HEK293 (cell line): Measurements from ENCODE around the gene TMEM81.

Experiments used
- GLIS1 ChIP-seq: fragments of 450-650 bp; formaldehyde crosslinking; IDR thresholded peaks from 2 replicates; pipeline ENCODE4 v1.5.1; 2016; ENCODE audit warnings: missing biosample characterization, missing genetic modification characterization
- KLF10 ChIP-seq: fragments of 450-650 bp; IDR thresholded peaks from 2 replicates; pipeline ENCODE4 v1.5.1; 2018; ENCODE audit warnings: missing biosample characterization, mild to moderate bottlenecking, missing genetic modification characterization
- KLF9 ChIP-seq: fragments of 450-650 bp; formaldehyde crosslinking; IDR thresholded peaks from 2 replicates; pipeline ENCODE4 v1.5.1; 2016; ENCODE audit warnings: missing biosample characterization, missing genetic modification characterization, low read depth
- MEIS1 ChIP-seq: sonication (generic); formaldehyde crosslinking; IDR thresholded peaks from 2 replicates; pipeline ENCODE4 v1.8.1; 2022; ENCODE audit warnings: missing genetic modification reagents, mild to moderate bottlenecking, borderline replicate concordance
- MZF1 ChIP-seq: fragments of 450-650 bp; formaldehyde crosslinking; IDR thresholded peaks from 2 replicates; pipeline ENCODE4 v1.5.1; 2017; ENCODE audit warnings: missing biosample characterization, missing genetic modification characterization, borderline replicate concordance
- OSR2 ChIP-seq: fragments of 450-650 bp; formaldehyde crosslinking; IDR thresholded peaks from 2 replicates; pipeline ENCODE4 v1.5.1; 2016; ENCODE audit warnings: missing biosample characterization, missing genetic modification characterization
- RBAK ChIP-seq: fragments of 450-650 bp; formaldehyde crosslinking; IDR thresholded peaks from 2 replicates; pipeline ENCODE4 v1.5.1; 2016; ENCODE audit warnings: missing biosample characterization, missing genetic modification characterization
- SALL2 ChIP-seq: fragments of 450-650 bp; formaldehyde crosslinking; IDR thresholded peaks from 2 replicates; pipeline ENCODE4 v1.5.0; 2017; ENCODE audit warnings: missing biosample characterization, mild to moderate bottlenecking, missing genetic modification characterization, borderline replicate concordance
- ZFHX2 ChIP-seq: fragments of 450-650 bp; formaldehyde crosslinking; conservative IDR thresholded peaks from 2 replicates; pipeline ENCODE4 v1.5.1; 2016; ENCODE audit warnings: missing biosample characterization, missing genetic modification characterization
- ZNF10 ChIP-seq: fragments of 450-650 bp; formaldehyde crosslinking; IDR thresholded peaks from 2 replicates; pipeline ENCODE4 v1.5.1; 2017; ENCODE audit warnings: missing biosample characterization, missing genetic modification characterization
- ZNF112 ChIP-seq: fragments of 450-650 bp; formaldehyde crosslinking; IDR thresholded peaks from 2 replicates; pipeline ENCODE4 v1.5.0; 2017; ENCODE audit warnings: missing biosample characterization, missing genetic modification characterization
- ZNF114 ChIP-seq: fragments of 450-650 bp; formaldehyde crosslinking; IDR thresholded peaks from 2 replicates; pipeline ENCODE4 v1.5.0; 2017; ENCODE audit warnings: missing biosample characterization, missing genetic modification characterization
- ZNF133 ChIP-seq: fragments of 450-650 bp; formaldehyde crosslinking; IDR thresholded peaks from 2 replicates; pipeline ENCODE4 v1.5.1; 2016; ENCODE audit warnings: missing biosample characterization, missing genetic modification characterization
- ZNF140 ChIP-seq: fragments of 450-650 bp; formaldehyde crosslinking; IDR thresholded peaks from 2 replicates; pipeline ENCODE4 v1.5.1; 2016; ENCODE audit warnings: missing biosample characterization, missing genetic modification characterization
- ZNF146 ChIP-seq: fragments of 450-650 bp; formaldehyde crosslinking; IDR thresholded peaks from 2 replicates; pipeline ENCODE4 v1.5.1; 2016; ENCODE audit warnings: missing biosample characterization, missing genetic modification characterization
- ZNF155 ChIP-seq: fragments of 450-650 bp; formaldehyde crosslinking; IDR thresholded peaks from 2 replicates; pipeline ENCODE4 v1.5.1; 2016; ENCODE audit warnings: missing biosample characterization, missing genetic modification characterization
- ZNF2 ChIP-seq: fragments of 450-650 bp; formaldehyde crosslinking; IDR thresholded peaks from 2 replicates; pipeline ENCODE4 v1.5.1; 2016; ENCODE audit warnings: missing biosample characterization, missing genetic modification characterization
- ZNF292 ChIP-seq: fragments of 450-650 bp; formaldehyde crosslinking; IDR thresholded peaks from 2 replicates; pipeline ENCODE4 v1.5.1; 2016; ENCODE audit warnings: low read depth, missing biosample characterization, missing genetic modification characterization, borderline replicate concordance
- ZNF311 ChIP-seq: fragments of 450-650 bp; formaldehyde crosslinking; IDR thresholded peaks from 2 replicates; pipeline ENCODE4 v1.5.1; 2017; ENCODE audit warnings: missing biosample characterization, missing genetic modification characterization, borderline replicate concordance
- ZNF324 ChIP-seq: fragments of 450-650 bp; formaldehyde crosslinking; IDR thresholded peaks from 2 replicates; pipeline ENCODE4 v1.5.1; 2016; ENCODE audit warnings: missing biosample characterization, missing genetic modification characterization
- ZNF433 ChIP-seq: fragments of 450-650 bp; formaldehyde crosslinking; IDR thresholded peaks from 2 replicates; pipeline ENCODE4 v1.5.1; 2016; ENCODE audit warnings: missing biosample characterization, missing genetic modification characterization, low read depth
- ZNF677 ChIP-seq: fragments of 450-650 bp; IDR thresholded peaks from 2 replicates; pipeline ENCODE4 v1.5.0; 2018; ENCODE audit warnings: missing biosample characterization, mild to moderate bottlenecking, missing genetic modification characterization, moderate library complexity
- ZNF768 ChIP-seq: fragments of 450-650 bp; formaldehyde crosslinking; IDR thresholded peaks from 2 replicates; pipeline ENCODE4 v1.5.1; 2018; ENCODE audit warnings: missing biosample characterization, mild to moderate bottlenecking, missing genetic modification characterization
- ZXDB ChIP-seq: fragments of 450-650 bp; formaldehyde crosslinking; IDR thresholded peaks from 2 replicates; pipeline ENCODE4 v1.5.1; 2016; ENCODE audit warnings: missing biosample characterization, missing genetic modification characterization
- TF ChIP-seq, protein P1 (sequence below): fragments of 450-650 bp; IDR thresholded peaks from 2 replicates; pipeline ENCODE4 v1.5.1; 2018; ENCODE audit warnings: missing biosample characterization, mild to moderate bottlenecking, missing genetic modification characterization
- TF ChIP-seq, protein P2 (sequence below): fragments of 450-650 bp; formaldehyde crosslinking; conservative IDR thresholded peaks from 2 replicates; pipeline ENCODE4 v1.5.1; 2016; ENCODE audit warnings: low read depth, missing biosample characterization, missing genetic modification characterization
- TF ChIP-seq, protein P3 (sequence below): fragments of 450-650 bp; formaldehyde crosslinking; IDR thresholded peaks from 2 replicates; pipeline ENCODE4 v1.5.1; 2017; ENCODE audit warnings: missing biosample characterization, missing genetic modification characterization
- TF ChIP-seq, protein P4 (sequence below): fragments of 450-650 bp; formaldehyde crosslinking; IDR thresholded peaks from 2 replicates; pipeline ENCODE4 v1.5.1; 2016; ENCODE audit warnings: missing biosample characterization, missing genetic modification characterization
- TF ChIP-seq, protein P5 (sequence below): fragments of 450-650 bp; IDR thresholded peaks from 2 replicates; pipeline ENCODE4 v1.5.1; 2018; ENCODE audit warnings: missing biosample characterization, missing genetic modification characterization

TMEM81 gene

DNA sequence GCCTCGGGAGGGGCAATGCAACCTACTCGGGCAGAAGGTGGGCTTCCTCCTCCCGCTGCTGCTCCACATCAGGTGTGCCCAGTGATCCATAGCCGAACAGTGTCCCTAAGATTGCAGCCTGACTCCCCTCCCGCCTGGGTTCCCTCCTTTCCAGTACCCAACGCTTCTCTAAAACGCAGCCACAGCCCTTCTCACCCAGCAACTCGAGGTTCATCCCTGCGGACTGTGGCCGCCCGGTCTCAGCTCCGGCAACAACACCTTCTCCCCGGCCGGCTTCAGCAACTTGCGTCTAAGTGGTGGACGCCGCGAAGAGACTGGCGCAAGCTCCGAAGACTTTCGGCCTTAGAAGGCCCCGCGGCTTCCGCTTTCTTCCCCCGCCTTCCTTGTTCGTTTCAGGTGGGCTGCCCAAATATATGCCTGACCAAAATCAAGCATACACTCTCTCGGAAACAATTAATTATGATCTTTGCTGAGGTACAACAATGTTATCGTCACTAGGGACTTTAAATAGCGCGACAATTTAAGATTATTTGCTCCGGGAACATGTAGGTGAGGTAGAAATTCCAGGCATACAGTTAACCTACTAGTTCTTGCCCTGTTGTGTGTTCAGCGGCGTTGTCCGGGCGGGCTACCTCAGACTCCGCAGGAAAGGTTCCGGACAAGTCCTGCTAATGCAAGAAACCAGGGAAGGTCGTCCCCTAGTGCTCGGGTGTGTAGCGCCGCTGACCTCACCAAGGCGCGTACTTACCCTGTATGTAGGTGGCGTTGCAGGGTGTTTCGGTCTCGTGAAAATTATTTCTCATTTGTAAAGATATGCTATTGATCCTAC lies 37.6 kb upstream of the TMEM81 start, which contains the start of gene RBBP5 (continued):
- TF ChIP-seq ZNF155 (no peak), ZNF677 (no peak), MZF1 (tag by site-specific recombination) (peak; percentile 67), ZNF140 (tag by site-specific recombination) (no peak), ZNF433 (no peak), ZNF10 (peak; percentile 85; the same call in 1 of the 2 replicates), KLF9 (tag by site-specific recombination) (peak; percentile 53; the same call in 1 of the 2 replicates), KLF10 (tag by site-specific recombination) (peak; percentile 86), ZFHX2 (tag by site-specific recombination) (peak; percentile 83), ZNF324 (peak; percentile 100), ZNF112 (tag by site-specific recombination) (no peak), ZNF133 (tag by site-specific recombination) (peak; percentile 81), ZNF311 (no peak), GLIS1 (tag by site-specific recombination) (peak; percentile 58; the same call in 1 of the 2 replicates), ZXDB (tag by site-specific recombination) (peak; percentile 98), MEIS1 (no peak), OSR2 (peak; percentile 54; the same call in 1 of the 2 replicates), ZNF114 (tag by site-specific recombination) (no peak), SALL2 (tag by site-specific recombination) (peak; percentile 82), ZNF146 (tag by site-specific recombination) (peak; percentile 85), ZNF292 (tag by site-specific recombination) (no peak), RBAK (tag by site-specific recombination) (peak; percentile 11; the same call in 1 of the 2 replicates), ZNF2 (tag by site-specific recombination) (peak; percentile 98), ZNF768 (0 out of 2 replicates have a peak, but pooled peaks have one; percentile 24)
- TF ChIP-seq, protein P1, sequence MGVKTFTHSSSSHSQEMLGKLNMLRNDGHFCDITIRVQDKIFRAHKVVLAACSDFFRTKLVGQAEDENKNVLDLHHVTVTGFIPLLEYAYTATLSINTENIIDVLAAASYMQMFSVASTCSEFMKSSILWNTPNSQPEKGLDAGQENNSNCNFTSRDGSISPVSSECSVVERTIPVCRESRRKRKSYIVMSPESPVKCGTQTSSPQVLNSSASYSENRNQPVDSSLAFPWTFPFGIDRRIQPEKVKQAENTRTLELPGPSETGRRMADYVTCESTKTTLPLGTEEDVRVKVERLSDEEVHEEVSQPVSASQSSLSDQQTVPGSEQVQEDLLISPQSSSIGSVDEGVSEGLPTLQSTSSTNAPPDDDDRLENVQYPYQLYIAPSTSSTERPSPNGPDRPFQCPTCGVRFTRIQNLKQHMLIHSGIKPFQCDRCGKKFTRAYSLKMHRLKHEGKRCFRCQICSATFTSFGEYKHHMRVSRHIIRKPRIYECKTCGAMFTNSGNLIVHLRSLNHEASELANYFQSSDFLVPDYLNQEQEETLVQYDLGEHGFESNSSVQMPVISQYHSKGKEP: peak; percentile 94
- TF ChIP-seq, protein P2, sequence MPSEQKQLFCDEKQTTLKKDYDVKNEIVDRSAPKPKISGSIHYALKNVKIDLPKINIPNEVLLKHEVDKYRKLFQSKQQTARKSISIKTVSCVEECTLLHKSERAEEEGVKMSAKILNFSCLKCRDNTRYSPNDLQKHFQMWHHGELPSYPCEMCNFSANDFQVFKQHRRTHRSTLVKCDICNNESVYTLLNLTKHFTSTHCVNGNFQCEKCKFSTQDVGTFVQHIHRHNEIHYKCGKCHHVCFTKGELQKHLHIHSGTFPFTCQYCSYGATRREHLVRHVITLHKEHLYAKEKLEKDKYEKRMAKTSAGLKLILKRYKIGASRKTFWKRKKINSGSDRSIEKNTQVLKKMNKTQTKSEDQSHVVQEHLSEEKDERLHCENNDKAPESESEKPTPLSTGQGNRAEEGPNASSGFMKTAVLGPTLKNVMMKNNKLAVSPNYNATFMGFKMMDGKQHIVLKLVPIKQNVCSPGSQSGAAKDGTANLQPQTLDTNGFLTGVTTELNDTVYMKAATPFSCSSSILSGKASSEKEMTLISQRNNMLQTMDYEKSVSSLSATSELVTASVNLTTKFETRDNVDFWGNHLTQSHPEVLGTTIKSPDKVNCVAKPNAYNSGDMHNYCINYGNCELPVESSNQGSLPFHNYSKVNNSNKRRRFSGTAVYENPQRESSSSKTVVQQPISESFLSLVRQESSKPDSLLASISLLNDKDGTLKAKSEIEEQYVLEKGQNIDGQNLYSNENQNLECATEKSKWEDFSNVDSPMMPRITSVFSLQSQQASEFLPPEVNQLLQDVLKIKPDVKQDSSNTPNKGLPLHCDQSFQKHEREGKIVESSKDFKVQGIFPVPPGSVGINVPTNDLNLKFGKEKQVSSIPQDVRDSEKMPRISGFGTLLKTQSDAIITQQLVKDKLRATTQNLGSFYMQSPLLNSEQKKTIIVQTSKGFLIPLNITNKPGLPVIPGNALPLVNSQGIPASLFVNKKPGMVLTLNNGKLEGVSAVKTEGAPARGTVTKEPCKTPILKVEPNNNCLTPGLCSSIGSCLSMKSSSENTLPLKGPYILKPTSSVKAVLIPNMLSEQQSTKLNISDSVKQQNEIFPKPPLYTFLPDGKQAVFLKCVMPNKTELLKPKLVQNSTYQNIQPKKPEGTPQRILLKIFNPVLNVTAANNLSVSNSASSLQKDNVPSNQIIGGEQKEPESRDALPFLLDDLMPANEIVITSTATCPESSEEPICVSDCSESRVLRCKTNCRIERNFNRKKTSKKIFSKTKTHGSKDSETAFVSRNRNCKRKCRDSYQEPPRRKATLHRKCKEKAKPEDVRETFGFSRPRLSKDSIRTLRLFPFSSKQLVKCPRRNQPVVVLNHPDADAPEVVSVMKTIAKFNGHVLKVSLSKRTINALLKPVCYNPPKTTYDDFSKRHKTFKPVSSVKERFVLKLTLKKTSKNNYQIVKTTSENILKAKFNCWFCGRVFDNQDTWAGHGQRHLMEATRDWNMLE: peak; percentile 97
- TF ChIP-seq, protein P3, sequence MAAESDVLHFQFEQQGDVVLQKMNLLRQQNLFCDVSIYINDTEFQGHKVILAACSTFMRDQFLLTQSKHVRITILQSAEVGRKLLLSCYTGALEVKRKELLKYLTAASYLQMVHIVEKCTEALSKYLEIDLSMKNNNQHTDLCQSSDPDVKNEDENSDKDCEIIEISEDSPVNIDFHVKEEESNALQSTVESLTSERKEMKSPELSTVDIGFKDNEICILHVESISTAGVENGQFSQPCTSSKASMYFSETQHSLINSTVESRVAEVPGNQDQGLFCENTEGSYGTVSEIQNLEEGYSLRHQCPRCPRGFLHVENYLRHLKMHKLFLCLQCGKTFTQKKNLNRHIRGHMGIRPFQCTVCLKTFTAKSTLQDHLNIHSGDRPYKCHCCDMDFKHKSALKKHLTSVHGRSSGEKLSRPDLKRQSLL (tag by site-specific recombination): peak; percentile 78; the same call in 1 of the 2 replicates
- TF ChIP-seq, protein P4, sequence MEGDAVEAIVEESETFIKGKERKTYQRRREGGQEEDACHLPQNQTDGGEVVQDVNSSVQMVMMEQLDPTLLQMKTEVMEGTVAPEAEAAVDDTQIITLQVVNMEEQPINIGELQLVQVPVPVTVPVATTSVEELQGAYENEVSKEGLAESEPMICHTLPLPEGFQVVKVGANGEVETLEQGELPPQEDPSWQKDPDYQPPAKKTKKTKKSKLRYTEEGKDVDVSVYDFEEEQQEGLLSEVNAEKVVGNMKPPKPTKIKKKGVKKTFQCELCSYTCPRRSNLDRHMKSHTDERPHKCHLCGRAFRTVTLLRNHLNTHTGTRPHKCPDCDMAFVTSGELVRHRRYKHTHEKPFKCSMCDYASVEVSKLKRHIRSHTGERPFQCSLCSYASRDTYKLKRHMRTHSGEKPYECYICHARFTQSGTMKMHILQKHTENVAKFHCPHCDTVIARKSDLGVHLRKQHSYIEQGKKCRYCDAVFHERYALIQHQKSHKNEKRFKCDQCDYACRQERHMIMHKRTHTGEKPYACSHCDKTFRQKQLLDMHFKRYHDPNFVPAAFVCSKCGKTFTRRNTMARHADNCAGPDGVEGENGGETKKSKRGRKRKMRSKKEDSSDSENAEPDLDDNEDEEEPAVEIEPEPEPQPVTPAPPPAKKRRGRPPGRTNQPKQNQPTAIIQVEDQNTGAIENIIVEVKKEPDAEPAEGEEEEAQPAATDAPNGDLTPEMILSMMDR: peak; percentile 99
- TF ChIP-seq, protein P5, sequence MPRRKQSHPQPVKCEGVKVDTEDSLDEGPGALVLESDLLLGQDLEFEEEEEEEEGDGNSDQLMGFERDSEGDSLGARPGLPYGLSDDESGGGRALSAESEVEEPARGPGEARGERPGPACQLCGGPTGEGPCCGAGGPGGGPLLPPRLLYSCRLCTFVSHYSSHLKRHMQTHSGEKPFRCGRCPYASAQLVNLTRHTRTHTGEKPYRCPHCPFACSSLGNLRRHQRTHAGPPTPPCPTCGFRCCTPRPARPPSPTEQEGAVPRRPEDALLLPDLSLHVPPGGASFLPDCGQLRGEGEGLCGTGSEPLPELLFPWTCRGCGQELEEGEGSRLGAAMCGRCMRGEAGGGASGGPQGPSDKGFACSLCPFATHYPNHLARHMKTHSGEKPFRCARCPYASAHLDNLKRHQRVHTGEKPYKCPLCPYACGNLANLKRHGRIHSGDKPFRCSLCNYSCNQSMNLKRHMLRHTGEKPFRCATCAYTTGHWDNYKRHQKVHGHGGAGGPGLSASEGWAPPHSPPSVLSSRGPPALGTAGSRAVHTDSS (tag by site-specific recombination): peak; percentile 78
